ENCODE results near the gene FAM120AOS.

Gene FAM120AOS

GRCh38 chr9:93437996-93438395 lies 15.4 kb downstream of the FAM120AOS start:
- no peak for DNase-seq (ENCODE audit: low read depth)

- no peak for DNase-seq (ENCODE audit: low read depth)
Measured at GRCh38 chr9:93436655-93437407, 16.6 kb downstream of the FAM120AOS start.

GRCh38 chr9:93436218-93436617 lies 17.2 kb downstream of the FAM120AOS start:
- no peak for DNase-seq (ENCODE audit: low read depth)

GRCh38 chr9:93435386-93435785 lies 18.0 kb downstream of the FAM120AOS start:
- DNase-seq (ENCODE audit: low read depth) = no peak

- no peak for DNase-seq (ENCODE audit: low read depth)
Measured at GRCh38 chr9:93434056-93434455, 19.3 kb downstream of the FAM120AOS start.

DNA sequence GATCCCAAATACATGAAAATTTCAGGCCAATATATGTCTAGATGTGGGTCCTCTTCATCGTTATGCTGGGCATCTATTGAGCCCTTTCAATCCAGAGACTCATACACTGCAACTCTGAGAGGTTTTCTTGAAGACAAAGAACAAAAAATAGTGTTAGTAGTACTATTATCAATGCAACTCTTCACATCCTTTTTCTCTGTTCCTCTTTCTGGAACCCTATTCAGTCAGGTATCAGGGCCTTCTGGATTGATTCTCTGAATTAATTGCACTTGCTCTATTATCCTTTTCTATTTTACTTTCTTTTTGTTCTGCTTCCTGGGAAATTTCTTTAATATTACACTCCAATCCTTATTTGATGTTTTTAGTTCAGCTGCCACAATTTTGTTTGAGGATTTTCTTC lies 20.4 kb downstream of the FAM120AOS start:
- DNase-seq (ENCODE audit: low read depth) = no peak

GRCh38 chr9:93431539-93432105 lies 21.8 kb downstream of the FAM120AOS start:
- no peak for DNase-seq (ENCODE audit: low read depth)

- no peak for DNase-seq (ENCODE audit: low read depth)
Measured at GRCh38 chr9:93427655-93428379, 25.6 kb downstream of the FAM120AOS start.

DNA sequence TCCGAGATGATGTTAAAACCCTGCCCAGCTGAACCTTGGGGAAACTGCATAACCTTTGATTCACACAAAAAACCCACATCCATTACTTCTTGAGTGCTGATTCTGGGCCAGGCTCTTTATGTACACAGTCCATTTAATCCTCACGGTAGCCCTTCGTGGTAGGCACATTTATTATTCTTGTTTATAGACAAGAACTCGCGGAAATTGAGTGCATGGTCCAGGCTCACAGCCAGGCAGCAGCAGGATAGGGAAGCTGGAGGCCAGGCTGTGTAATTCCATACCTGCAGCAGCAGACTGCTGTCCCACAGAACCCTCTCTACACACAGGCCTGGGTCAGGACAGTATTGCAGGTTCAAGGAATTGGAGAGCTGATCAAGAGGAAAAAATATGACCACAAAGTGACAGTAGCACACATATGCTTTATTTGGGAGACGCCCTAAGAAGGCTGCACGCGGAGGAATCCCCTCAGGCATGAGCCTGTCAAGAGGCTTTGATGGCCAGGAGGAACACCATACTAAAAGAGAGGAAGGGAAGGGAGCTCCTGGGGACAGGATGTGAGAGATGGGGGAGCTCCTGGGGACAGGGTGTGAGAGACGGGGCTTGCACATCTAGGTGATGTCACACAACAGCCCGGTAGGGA lies 30.3 kb downstream of the FAM120AOS start:
- DNase-seq (ENCODE audit: low read depth) = no peak

DNA sequence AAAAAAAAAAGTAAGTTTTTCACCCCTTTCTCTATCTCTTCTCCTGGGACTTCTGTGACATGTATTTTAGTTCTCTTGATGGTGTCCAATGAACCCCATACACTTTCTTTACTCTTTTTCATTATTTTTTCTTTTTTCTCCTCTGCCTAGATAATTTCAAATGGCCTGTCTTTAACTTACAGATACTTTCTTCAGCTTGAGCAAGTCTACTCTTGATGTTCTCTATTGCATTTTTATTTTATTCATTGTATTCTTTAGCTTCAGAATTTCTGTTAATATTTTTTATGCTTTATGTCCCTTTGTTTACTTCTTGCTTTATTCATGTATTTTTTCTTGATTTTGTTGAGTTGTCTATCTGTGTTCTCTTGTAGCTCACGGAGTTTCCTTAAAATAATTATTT lies 34.4 kb downstream of the FAM120AOS start:
- no peak for DNase-seq (ENCODE audit: low read depth)

- no peak for DNase-seq (ENCODE audit: low read depth)
Measured at GRCh38 chr9:93417538-93417937, 35.8 kb downstream of the FAM120AOS start.

DNA sequence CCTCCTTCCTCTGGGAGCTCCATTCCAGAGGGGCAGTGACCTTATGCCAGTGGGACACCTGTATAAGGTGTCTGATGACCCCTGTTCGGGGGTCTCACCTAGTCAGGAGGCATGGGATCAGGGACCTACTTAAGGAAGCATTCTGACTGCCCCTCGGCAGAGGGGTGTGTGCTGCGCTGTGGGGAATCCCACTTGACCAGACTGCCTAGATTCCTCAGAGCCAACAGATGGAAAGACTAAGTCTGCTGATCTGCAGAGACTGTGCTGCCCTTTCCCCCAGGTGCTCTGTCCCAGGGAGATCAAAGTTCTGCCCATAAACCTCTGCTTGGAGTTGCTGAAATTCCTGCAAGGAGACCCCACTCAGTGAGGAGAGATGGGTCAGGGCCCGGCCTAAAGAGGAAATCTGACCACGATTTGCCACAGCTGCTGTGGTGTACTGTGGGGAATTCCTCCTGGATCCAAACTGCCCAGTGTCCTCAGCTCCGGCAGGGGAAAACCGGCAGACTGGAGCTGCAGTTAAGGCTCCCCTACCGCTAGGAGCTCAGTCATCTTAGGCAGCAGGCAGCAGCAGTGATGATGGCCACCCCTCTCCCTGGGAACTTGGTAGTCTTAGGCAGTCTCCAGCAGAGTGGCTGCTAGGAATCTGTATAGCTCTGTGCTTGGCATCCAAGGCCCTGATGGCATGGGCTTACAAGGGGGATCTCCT lies 36.7 kb downstream of the FAM120AOS start:
- no peak for DNase-seq (ENCODE audit: low read depth)

- no peak for DNase-seq (ENCODE audit: low read depth)
Measured at GRCh38 chr9:93415176-93415690, 38.1 kb downstream of the FAM120AOS start.

GRCh38 chr9:93413530-93413929 lies 39.9 kb downstream of the FAM120AOS start:
- DNase-seq (ENCODE audit: low read depth) = no peak

GRCh38 chr9:93406371-93406770 lies 47.0 kb downstream of the FAM120AOS start:
- no peak for DNase-seq (ENCODE audit: low read depth)

- DNase-seq (ENCODE audit: low read depth) = no peak
Measured at GRCh38 chr9:93398471-93398870, 54.9 kb downstream of the FAM120AOS start.

DNA sequence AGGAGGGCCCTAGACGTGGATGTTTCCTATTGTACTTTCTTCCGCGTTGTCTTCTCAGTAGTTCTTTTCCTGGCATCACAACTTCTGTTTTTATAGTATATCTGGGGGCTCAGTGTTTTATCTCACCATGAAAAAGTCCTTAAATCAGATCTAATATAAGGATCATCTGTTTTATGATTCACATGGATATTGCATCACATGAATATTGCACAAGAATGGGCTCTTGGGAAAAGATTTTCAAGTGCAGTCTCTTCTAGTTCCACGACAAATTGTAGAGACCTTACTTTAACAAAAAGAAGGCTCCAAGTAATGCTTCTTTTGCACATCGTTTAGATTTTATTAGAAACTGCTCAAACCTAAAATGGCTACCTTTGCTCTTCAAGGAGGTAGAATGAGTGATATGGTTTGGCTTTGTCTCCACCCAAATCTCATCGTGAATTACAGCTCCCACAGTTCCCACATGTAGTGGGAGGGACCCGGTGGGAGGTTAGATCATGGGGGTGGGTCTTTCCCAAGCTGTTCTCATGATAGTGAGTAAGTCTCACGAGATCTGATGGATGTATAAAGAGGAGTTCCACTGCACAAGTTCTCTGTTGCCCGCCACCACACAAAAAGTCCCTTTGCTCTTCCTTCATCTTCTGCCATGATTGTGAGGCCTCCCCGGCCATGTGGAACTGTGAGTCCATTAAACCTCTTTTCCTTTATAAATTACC lies 55.6 kb downstream of the FAM120AOS start:
- peak; percentile 16 for DNase-seq (ENCODE audit: low read depth)
